Thyroid gland (tissue), 4 donors: Measurements from ENCODE around the gene URB1.

Experiments
- POLR2A ChIP-seq, 2 donors: fragments of 450-650 bp; IDR thresholded peaks; one replicate each; pipeline ENCODE4 v1.6.1; 2017; ENCODE audit warnings: antibody characterized with exemption in 2 of 2, mild to moderate bottlenecking in 2 of 2, moderate library complexity in 1 of 2
- TF ChIP-seq, protein P1 (sequence below), 6 experiments: fragments of 200-600 bp in 3 of 6; fragments of 450-650 bp in 3 of 6; sonication (generic) in 3 of 6; IDR thresholded peaks; one replicate each; pipeline ENCODE4 v1.5.1; 2016 to 2019; ENCODE audit warnings: antibody characterized with exemption in 6 of 6, mild to moderate bottlenecking in 2 of 6, inconsistent platforms in 1 of 6, moderate library complexity in 1 of 6

DNA sequence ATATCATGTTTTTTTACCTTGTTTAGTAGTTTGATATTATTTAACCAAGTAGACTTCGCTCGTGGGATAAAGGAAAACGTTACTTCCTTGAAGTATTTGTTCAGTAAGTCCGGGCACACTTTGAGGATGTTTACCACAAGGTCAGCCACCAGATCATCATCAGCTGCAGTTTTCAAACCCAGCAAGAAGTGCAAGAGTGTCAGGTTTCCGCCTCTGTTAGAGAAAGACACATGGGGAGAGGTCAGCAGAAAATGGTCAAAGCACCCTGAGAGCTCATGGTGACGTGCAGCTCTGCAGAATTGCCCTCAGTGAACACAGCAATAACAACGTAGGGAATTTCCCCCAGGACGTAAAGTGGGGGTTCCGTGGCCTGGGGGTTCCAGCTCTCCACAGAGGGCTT, 24.4 kb downstream of the URB1 start:
- TF ChIP-seq, protein P1, sequence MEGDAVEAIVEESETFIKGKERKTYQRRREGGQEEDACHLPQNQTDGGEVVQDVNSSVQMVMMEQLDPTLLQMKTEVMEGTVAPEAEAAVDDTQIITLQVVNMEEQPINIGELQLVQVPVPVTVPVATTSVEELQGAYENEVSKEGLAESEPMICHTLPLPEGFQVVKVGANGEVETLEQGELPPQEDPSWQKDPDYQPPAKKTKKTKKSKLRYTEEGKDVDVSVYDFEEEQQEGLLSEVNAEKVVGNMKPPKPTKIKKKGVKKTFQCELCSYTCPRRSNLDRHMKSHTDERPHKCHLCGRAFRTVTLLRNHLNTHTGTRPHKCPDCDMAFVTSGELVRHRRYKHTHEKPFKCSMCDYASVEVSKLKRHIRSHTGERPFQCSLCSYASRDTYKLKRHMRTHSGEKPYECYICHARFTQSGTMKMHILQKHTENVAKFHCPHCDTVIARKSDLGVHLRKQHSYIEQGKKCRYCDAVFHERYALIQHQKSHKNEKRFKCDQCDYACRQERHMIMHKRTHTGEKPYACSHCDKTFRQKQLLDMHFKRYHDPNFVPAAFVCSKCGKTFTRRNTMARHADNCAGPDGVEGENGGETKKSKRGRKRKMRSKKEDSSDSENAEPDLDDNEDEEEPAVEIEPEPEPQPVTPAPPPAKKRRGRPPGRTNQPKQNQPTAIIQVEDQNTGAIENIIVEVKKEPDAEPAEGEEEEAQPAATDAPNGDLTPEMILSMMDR (IDR thresholded peaks at IDR 0.05): no peak
- TF ChIP-seq POLR2A (IDR thresholded peaks at IDR 0.05): no peak
